D721Med (cell line): ENCODE measurements around the gene NPFF.

Source experiments
- DNase-seq: peaks from one replicate; pipeline ENCODE4 v3.0.0; 2011; ENCODE audit warnings: low spot score; ENCODE audit not compliant: insufficient read length
- FAIRE-seq: peaks from 2 replicates; lab custom pipeline; 2011; peaks lifted over from hg19 to GRCh38; lab: Jason Lieb, UNC
- TF ChIP-seq, protein P1 (sequence below): IDR thresholded peaks from 2 replicates; pipeline ENCODE4 v1.5.1; 2012; ENCODE audit warnings: mild to moderate bottlenecking, control low read depth; ENCODE audit not compliant: insufficient read depth; ENCODE audit errors: missing control alignments

The NPFF gene

GRCh38 chr12:53538209-53538689 lies 31.0 kb upstream of the NPFF start:
- FAIRE-seq = no peak
- TF ChIP-seq, protein P1, sequence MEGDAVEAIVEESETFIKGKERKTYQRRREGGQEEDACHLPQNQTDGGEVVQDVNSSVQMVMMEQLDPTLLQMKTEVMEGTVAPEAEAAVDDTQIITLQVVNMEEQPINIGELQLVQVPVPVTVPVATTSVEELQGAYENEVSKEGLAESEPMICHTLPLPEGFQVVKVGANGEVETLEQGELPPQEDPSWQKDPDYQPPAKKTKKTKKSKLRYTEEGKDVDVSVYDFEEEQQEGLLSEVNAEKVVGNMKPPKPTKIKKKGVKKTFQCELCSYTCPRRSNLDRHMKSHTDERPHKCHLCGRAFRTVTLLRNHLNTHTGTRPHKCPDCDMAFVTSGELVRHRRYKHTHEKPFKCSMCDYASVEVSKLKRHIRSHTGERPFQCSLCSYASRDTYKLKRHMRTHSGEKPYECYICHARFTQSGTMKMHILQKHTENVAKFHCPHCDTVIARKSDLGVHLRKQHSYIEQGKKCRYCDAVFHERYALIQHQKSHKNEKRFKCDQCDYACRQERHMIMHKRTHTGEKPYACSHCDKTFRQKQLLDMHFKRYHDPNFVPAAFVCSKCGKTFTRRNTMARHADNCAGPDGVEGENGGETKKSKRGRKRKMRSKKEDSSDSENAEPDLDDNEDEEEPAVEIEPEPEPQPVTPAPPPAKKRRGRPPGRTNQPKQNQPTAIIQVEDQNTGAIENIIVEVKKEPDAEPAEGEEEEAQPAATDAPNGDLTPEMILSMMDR = no peak
- DNase-seq = no peak

- no peak for FAIRE-seq
- TF ChIP-seq, protein P1 = no peak
- no peak for DNase-seq
Observed at GRCh38 chr12:53536962-53537361, 29.7 kb upstream of the NPFF start.

GRCh38 chr12:53533471-53533870 lies 26.2 kb upstream of the NPFF start:
- TF ChIP-seq, protein P1 = no peak
- DNase-seq (no peak), FAIRE-seq (no peak)

DNA sequence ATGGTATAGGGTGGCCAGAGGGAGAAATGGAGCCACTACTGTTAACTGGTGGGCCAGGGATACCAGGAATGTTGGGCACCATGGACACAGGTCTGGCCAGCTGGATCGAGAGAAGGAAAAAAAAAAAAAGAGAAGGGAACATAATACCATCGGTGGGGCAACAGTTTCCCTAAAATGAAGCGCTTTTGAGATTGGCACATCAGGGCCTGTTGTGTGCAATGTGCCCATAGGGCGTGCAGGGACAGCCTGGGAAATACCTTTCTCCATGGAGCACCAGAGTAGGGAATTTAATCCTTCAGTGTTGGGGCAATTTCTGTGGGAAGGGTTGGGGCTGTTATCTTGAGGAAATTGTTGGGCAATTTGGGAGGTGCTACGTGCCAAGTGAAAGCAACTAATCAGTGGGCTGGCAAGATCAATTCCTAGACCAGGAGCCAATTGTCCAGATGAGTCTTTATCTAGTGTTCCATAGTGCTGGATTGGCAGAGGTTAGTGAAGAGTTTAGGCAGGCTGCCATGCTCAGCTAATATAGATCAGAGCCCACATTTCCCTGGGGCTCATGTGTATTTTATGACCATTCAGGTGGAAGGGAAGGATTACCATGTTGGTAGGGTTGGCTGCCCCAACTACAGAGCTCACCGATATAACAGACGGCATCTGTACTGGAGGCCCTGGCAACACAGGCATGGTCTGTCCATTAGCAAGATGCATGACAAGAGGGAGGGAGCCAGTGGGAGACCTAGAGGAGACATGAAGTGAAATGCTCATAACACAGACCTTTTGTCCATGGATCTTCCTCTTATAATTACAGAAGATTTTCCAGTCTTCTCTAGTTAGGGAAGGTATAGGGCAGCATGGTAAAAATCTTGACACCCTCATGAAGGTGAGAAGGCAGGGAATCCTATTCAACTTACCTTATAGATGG lies 25.5 kb upstream of the NPFF start:
- DNase-seq (no peak), FAIRE-seq (no peak)
- TF ChIP-seq, protein P1 = no peak

- DNase-seq = no peak
- no peak for FAIRE-seq
- TF ChIP-seq, protein P1 = no peak
Observed at GRCh38 chr12:53532021-53532420, 24.7 kb upstream of the NPFF start.

DNA sequence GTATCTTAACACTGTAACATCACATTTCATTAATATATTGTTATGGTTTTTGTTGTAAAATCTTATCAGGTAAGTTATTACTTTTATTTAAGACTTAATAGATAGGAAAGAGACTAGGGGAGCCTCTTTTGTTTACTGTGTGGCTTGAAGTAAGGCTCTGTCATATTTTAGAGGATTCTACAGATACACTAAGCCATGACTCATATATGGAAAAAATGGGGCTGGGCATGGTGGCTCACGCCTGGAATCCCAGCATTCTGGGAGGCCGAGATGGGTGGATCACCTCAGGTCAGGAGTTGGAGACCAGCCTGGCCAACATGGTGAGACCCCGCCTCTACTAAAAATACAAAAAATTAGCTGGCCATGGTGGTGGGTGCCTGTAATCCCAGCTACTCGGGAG lies 23.6 kb upstream of the NPFF start:
- TF ChIP-seq, protein P1 = no peak
- DNase-seq = no peak
- no peak for FAIRE-seq

DNA sequence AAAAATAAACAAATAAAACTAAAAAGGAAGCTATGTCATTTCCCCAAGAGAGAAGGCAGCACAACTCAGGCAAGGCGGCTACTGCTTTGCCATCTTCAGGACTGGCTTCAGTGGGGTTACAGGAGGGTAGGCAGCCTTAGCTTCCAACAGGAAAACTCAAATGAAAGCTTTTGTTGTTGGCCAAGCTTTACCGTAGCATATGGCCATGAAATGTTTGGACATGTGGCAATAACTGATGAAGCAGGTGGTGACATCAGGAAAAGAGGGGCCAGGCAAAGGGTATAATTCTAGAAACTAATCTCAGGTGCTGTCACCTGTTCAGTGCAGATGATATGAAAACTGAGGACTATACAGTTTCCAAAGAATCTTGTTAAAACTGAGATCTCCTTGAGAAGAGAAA lies 22.8 kb upstream of the NPFF start:
- no peak for DNase-seq
- TF ChIP-seq, protein P1 = no peak
- FAIRE-seq = no peak
